ENCODE measurements around the gene CFAP119. TPM values are rescaled to one million over a fixed set of nuclear protein-coding genes. Genes with fewer than 3 reads are reported as not detected.
A peak's percentile ranks its signal among the peaks of the same experiment; 100 is the strongest.

The CFAP119 gene
- total and polyA plus RNA-seq, 2 of the 8 experiments (the other 6 are each of a cell fraction or from before 2014, with no cell fraction given), result 5.6 to 6.0 TPM

DNA sequence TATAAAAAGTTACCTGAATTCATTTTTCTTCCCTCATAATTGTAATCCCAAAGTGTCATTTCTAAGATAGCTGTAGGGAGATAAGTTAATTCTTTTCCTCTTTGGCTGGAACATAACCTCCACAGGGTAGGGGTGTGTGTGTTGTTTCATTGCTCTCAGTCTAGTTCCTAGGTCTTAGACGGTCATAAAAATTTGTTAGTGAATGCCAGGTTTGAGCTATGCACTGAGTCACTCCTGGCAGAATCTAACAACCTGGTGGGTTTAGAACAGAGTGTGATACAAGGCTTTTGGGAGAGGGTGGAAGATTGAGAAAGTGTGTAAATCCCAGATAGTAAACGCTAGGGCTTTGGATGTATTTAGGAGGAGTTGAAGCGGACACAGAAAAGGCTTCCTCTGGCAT lies 14.5 kb downstream of the CFAP119 start:
- H2BK12ac ChIP-seq (ENCODE audit: low read depth, low read length), result no peak overlapping the region
- CTCF ChIA-PET (ENCODE audit: partially characterized antibody), result interaction anchor here (1.6 kb wide), 1 partner anchor 13 kb away, joined by 6 read pairs; no protein-coding TSS in a partner anchor
- peak overlapping the region; percentile 98; the same call in 1 of the 2 replicates for H4K8ac ChIP-seq (ENCODE audit: extremely low read depth, insufficient read depth, low read length)
- H2BK15ac ChIP-seq (ENCODE audit: low read length), result no peak overlapping the region
- H2BK120ac ChIP-seq (replicated peaks; ENCODE audit: low read depth, low read length), result no peak overlapping the region
- peaks cover 0 to 15% of the 10 kb centered on the region in 2 experiments; a peak in 2 of 4 replicates for H3K79me2 ChIP-seq (ENCODE audit: control insufficient read depth in 1 of 2, insufficient read depth in 2 of 2, low read length in 2 of 2)
- peak overlapping the region; percentile 63 to 67 for H3K4me2 ChIP-seq (ENCODE audit: insufficient read depth in 1 of 2, low read depth in 2 of 2, low read length in 2 of 2)
- TF ChIP-seq CBX5 (IDR thresholded peaks at IDR 0.05; ENCODE audit: low read depth, low read length) (no peak), BCL11A (IDR thresholded peaks at IDR 0.05; ENCODE audit: low read depth in 2 of 2, low read length in 2 of 2) (no peak), NRF1 (IDR thresholded peaks at IDR 0.05; ENCODE audit: low read depth, low read length) (no peak), BRCA1 (IDR thresholded peaks at IDR 0.05; ENCODE audit: low read depth, low read length) (no peak), POU5F1 (IDR thresholded peaks at IDR 0.05; ENCODE audit: low read depth, low read length) (no peak), PHF8 (conservative IDR thresholded peaks at IDR 0.05; ENCODE audit: low read depth, low read length) (no peak)
- WGBS, 2 experiments (ENCODE audit: extremely low coverage in 1 of 2, insufficient coverage in 1 of 2, insufficient read length in 1 of 2, insufficient replicate concordance in 2 of 2, low coverage in 1 of 2, low lambda C conversion rate in 2 of 2, missing lambda C conversion rate in 1 of 2), result 78% methylated on average over 3 of the region's 3 CpGs; no CpG with 5 or more reads in 1 of the 2 experiments
- H3K23me2 ChIP-seq (ENCODE audit: low read depth, low read length), result peaks cover 7% of the 10 kb centered on the region; the same call in 1 of the 2 replicates
- peaks cover 3% of the 10 kb centered on the region in 2 experiments for H4K20me1 ChIP-seq (replicated peaks in 1 of 2; ENCODE audit: control insufficient read depth in 1 of 2, insufficient read depth in 2 of 2, low read length in 2 of 2)
- no peak overlapping the region for H2AFZ ChIP-seq (ENCODE audit: low read length)
- no peak overlapping the region; the same call in none of the 2 replicates for H2BK5ac ChIP-seq (ENCODE audit: low read depth, low read length)
- H2AK5ac ChIP-seq (ENCODE audit: low read depth, low read length), result no peak overlapping the region
- no peaks in the 10 kb centered on the region for H3K9me3 ChIP-seq (ENCODE audit: insufficient read depth in 2 of 2, low read depth in 1 of 2, low read length in 1 of 2)
- H3K36me3 ChIP-seq (ENCODE audit: control insufficient read depth in 2 of 4, insufficient read depth in 4 of 4, low read length in 3 of 4), result peaks cover 6 to 16% (median 10%) of the 10 kb centered on the region in 4 experiments; a peak in 7 of 8 replicates
- no peak overlapping the region for H3K23ac ChIP-seq (ENCODE audit: insufficient read length)
- H3K14ac ChIP-seq (ENCODE audit: insufficient read length), result no peak overlapping the region
- POLR2A ChIA-PET (ENCODE audit: partially characterized antibody), result interaction anchor here (0.7 to 7.1 kb wide), 17 partner anchors 10 to 165 kb away, joined by 3 to 92 read pairs (median 5); partner anchors contain the start of genes CFAP119, PRR14, RNF40 and SRCAP
- H2BK20ac ChIP-seq (ENCODE audit: low read length), result no peak overlapping the region
- no peak overlapping the region for H4K91ac ChIP-seq (replicated peaks; ENCODE audit: insufficient read length, low read length)
- peak overlapping the region in 1 of 4 experiments; percentile 6; a peak in 2 of 7 replicates for H3K9ac ChIP-seq (replicated peaks in 1 of 4; ENCODE audit: extremely low read depth in 1 of 4, low read depth in 3 of 4, low read length in 3 of 4)
- no peak overlapping the region for H3K18ac ChIP-seq (ENCODE audit: extremely low read depth, low read length)
- H3K4ac ChIP-seq (replicated peaks; ENCODE audit: insufficient read length, low read depth, low read length), result no peak overlapping the region
- H4K5ac ChIP-seq (ENCODE audit: insufficient read length, low read depth, low read length), result no peak overlapping the region
- H3K4me3 ChIP-seq (ENCODE audit: extremely low read depth in 1 of 4, insufficient read depth in 2 of 4, low read depth in 3 of 4, low read length in 4 of 4), result peak overlapping the region; percentile 34 to 56 (median 52); a peak in 6 of 8 replicates
- H3K56ac ChIP-seq (replicated peaks; ENCODE audit: insufficient read length, low read depth, low read length), result no peak overlapping the region
- peak overlapping the region; percentile 78 for H3K27ac ChIP-seq (ENCODE audit: low read depth, low read length)
- H3K4me1 ChIP-seq (replicated peaks in 1 of 4; ENCODE audit: control insufficient read depth in 3 of 4, insufficient read depth in 4 of 4, low read length in 3 of 4), result peaks cover 0 to 4% (median 0%) of the 10 kb centered on the region in 4 experiments; a peak in 2 of 7 replicates
- FAIRE-seq (no peak), DNase-seq (ENCODE audit: low read depth in 1 of 2, low spot score in 2 of 2) (no peak)
- H3K27me3 ChIP-seq (replicated peaks in 1 of 4; ENCODE audit: control insufficient read depth in 3 of 4, extremely low read depth in 1 of 4, insufficient read depth in 3 of 4, low read length in 3 of 4), result no peaks in the 10 kb centered on the region
- peaks cover 8% of the 10 kb centered on the region; the same call in 1 of the 2 replicates for H3K79me1 ChIP-seq (ENCODE audit: low read depth, low read length)

All from H1 (cell line).